H1 (cell line): Measurements from ENCODE around the gene HMCES. TPM values are rescaled to one million over a fixed set of nuclear protein-coding genes. Genes with fewer than 3 reads are reported as not detected.
A peak's percentile ranks its signal among the peaks of the same experiment; 100 is the strongest.

Source experiments
- EP300 ChIP-seq, 2 experiments: IDR thresholded peaks; 1 replicate in 1 of 2; 2 replicates in 1 of 2; pipeline ENCODE4 v1.6.1; 2011 to 2012; ENCODE audit warnings: low read depth in 2 of 2, low read length in 2 of 2, mild to moderate bottlenecking in 2 of 2, borderline replicate concordance in 1 of 2, inconsistent platforms in 1 of 2, moderate library complexity in 1 of 2
- GTF2F1 ChIP-seq: IDR thresholded peaks from 2 replicates; pipeline ENCODE4 v1.6.1; 2012; ENCODE audit warnings: low read depth, low read length, improper control_type of control experiment, borderline replicate concordance
- JUN ChIP-seq: IDR thresholded peaks from 2 replicates; pipeline ENCODE4 v1.6.1; 2011; ENCODE audit warnings: low read depth, mild to moderate bottlenecking, improper control_type of control experiment, low read length
- KDM1A ChIP-seq: fragments of 200-600, 300-600 bp; sonication (generic); IDR thresholded peaks from 2 replicates; pipeline ENCODE4 v1.7.1; 2016; ENCODE audit warnings: mild to moderate bottlenecking, low read length, borderline replicate concordance
- KDM4A ChIP-seq: IDR thresholded peaks from one replicate; pipeline ENCODE4 v1.7.1; 2012; ENCODE audit warnings: low read depth, mild to moderate bottlenecking, moderate library complexity, low read length, inconsistent platforms; ENCODE audit not compliant: severe bottlenecking
- POU5F1 ChIP-seq: IDR thresholded peaks from 2 replicates; pipeline ENCODE4 v1.6.1; 2011; ENCODE audit warnings: low read depth, mild to moderate bottlenecking, low read length, moderate library complexity
- RAD21 ChIP-seq, 2 experiments: IDR thresholded peaks in 1 of 2; conservative IDR thresholded peaks in 1 of 2; 2 replicates each; pipeline ENCODE4 v1.6.1; 2011; ENCODE audit warnings: low read depth in 2 of 2, low read length in 2 of 2, improper control_type of control experiment in 1 of 2, inconsistent platforms in 1 of 2, mild to moderate bottlenecking in 1 of 2, moderate library complexity in 1 of 2
- SP2 ChIP-seq: IDR thresholded peaks from 2 replicates; pipeline ENCODE4 v1.6.1; 2012; ENCODE audit warnings: mild to moderate bottlenecking, low read length, inconsistent platforms
- ZNF274 ChIP-seq: IDR thresholded peaks from 2 replicates; pipeline ENCODE4 v1.7.0; 2012; ENCODE audit warnings: low read length, borderline replicate concordance; ENCODE audit errors: extremely low read depth
- polyA plus RNA-seq, 7 experiments: library from polyadenylated mRNA; depleted of rRNA in 3 of 7; stranded (reverse) in 5 of 7; unstranded in 2 of 7; fragments of >200 nt in 5 of 7; fragments of 200-250 nt in 2 of 7; gene quantifications; 1 replicate in 5 of 7; 2 replicates in 1 of 7; 4 replicates in 1 of 7; pipeline versions ENCODE4 v1.2.1 to v1.2.3, GENCODE V29; 2011 to 2013; ENCODE audit warnings: missing spikeins in 2 of 7, mixed read lengths in 2 of 7
- total RNA-seq: library from RNA; stranded (reverse); fragmentation: NEBNext Ultra II Directional; extraction: Animal tissue kit (Norgen Biotek cat#: 25700); gene quantifications from 2 replicates; pipeline ENCODE4 v1.2.1, GENCODE V29; 2021

HMCES gene
- total and polyA plus RNA-seq, 2 of the 8 experiments (the other 6 are each of a cell fraction or from before 2014, with no cell fraction given): 27.6 to 49.5 TPM

DNA sequence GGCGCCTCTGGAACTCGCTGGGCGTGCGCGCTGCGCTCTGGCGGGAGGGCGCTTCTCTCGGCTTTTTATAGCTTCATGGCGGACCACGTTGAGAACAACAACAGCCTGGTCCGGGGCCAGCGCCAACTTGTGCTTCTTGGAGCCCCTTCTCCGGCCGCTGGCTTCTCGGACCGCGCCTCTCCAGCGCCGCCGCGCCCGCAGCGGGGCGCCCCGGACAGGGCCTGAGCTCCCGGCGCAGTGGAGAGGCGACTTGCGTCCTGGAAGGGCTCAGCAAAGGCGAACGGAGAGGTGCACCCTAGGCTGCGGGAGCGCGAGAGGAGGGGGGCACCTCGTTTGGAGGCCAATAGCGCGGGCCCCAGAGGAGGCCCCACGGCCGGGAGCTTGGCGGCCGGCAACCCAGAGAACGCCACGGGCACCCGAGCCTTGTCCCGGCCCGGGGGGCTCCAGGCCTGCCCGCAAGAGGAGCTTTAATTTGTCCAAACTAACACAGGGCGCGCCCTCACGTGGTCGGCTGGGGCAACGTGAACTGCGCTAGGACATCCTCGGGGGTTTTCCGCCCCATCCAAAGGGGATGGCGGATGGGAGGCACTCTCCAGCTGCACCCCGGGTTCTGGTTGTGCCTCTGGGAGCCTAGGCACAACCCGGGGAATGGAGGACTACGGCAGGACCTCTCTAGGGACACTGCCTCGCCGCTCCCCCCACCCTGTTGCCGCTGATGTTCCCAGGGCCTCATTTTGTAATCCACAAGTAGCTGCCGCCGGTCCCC, 37.8 kb downstream of the HMCES start (continued):
- TF ChIP-seq EP300 (IDR thresholded peaks at IDR 0.05; ENCODE audit: borderline replicate concordance in 1 of 2, low read depth in 2 of 2, low read length in 2 of 2): peak in 1 of 2 experiments; percentile 74; a peak in 1 of 3 replicates
- no peak for TF ChIP-seq JUN
- no peak for TF ChIP-seq POU5F1
- TF ChIP-seq ZNF274: no peak
- TF ChIP-seq KDM4A: peak; percentile 42
- TF ChIP-seq GTF2F1: peak; percentile 98
- TF ChIP-seq RAD21 (IDR thresholded peaks at IDR 0.05 in 1 of 2, conservative IDR thresholded peaks at IDR 0.05 in 1 of 2; ENCODE audit: low read depth in 2 of 2, low read length in 2 of 2): peak; percentile 41 to 51
- no peak for TF ChIP-seq KDM1A
- TF ChIP-seq SP2: no peak
- TF ChIP-seq, all 59 proteins: peak for 23
